HepG2 (cell line): ENCODE results near the gene SEC14L1. TPM values are rescaled to one million over a fixed set of nuclear protein-coding genes. Genes with fewer than 3 reads are reported as not detected.

ENCODE experiments used
- ELF1 ChIP-seq: sonication (generic); formaldehyde crosslinking; IDR thresholded peaks from 2 replicates; pipeline ENCODE4 v1.4.0; 2020; ENCODE audit warnings: missing genetic modification reagents
- ONECUT2 ChIP-seq: sonication (generic); formaldehyde crosslinking; IDR thresholded peaks from 2 replicates; pipeline ENCODE4 v1.4.0; 2020; ENCODE audit warnings: missing genetic modification reagents
- PCBP1 ChIP-seq: fragments of 200-400 bp; formaldehyde crosslinking; IDR thresholded peaks from 2 replicates; pipeline ENCODE4 v1.6.1; 2017; ENCODE audit warnings: mild to moderate bottlenecking, low read depth, low read length, borderline replicate concordance
- POGZ ChIP-seq: sonication (generic); formaldehyde crosslinking; IDR thresholded peaks from 2 replicates; pipeline ENCODE4 v1.4.0; 2020; ENCODE audit warnings: mild to moderate bottlenecking, missing genetic modification reagents
- RAD21 ChIP-seq: fragments of 450-650 bp; formaldehyde crosslinking; IDR thresholded peaks from 2 replicates; pipeline ENCODE4 v1.5.0; 2020; ENCODE audit warnings: mild to moderate bottlenecking
- SETDB1 ChIP-seq: sonication (generic); formaldehyde crosslinking; IDR thresholded peaks from 2 replicates; pipeline ENCODE4 v1.5.1; 2020; ENCODE audit warnings: missing genetic modification reagents, mild to moderate bottlenecking, borderline replicate concordance
- SIN3B ChIP-seq: fragments of 150-350 bp; IDR thresholded peaks from 2 replicates; pipeline ENCODE4 v1.6.1; 2014; ENCODE audit warnings: low read length
- TOE1 ChIP-seq: sonication (generic); formaldehyde crosslinking; IDR thresholded peaks from 2 replicates; pipeline ENCODE4 v1.4.0; 2020; ENCODE audit warnings: mild to moderate bottlenecking, missing genetic modification reagents
- ZMYM4 ChIP-seq: sonication (generic); formaldehyde crosslinking; IDR thresholded peaks from 2 replicates; pipeline ENCODE4 v1.8.1; 2023; ENCODE audit warnings: mild to moderate bottlenecking, missing genetic modification reagents
- ZNF337 ChIP-seq: sonication (generic); formaldehyde crosslinking; IDR thresholded peaks from 2 replicates; pipeline ENCODE4 v1.5.1; 2020; ENCODE audit warnings: missing genetic modification reagents, low read depth, mild to moderate bottlenecking, borderline replicate concordance
- ZNF547 ChIP-seq: sonication (generic); formaldehyde crosslinking; IDR thresholded peaks from 2 replicates; pipeline ENCODE4 v1.5.1; 2020; ENCODE audit warnings: mild to moderate bottlenecking, missing genetic modification reagents
- ZNF614 ChIP-seq: IDR thresholded peaks from 2 replicates; pipeline ENCODE4 v1.6.1; 2018; ENCODE audit warnings: missing biosample characterization, missing genetic modification reagents, inconsistent platforms, borderline replicate concordance
- ZNF776 ChIP-seq: sonication (generic); formaldehyde crosslinking; IDR thresholded peaks from 2 replicates; pipeline ENCODE4 v1.4.0; 2020; ENCODE audit warnings: mild to moderate bottlenecking, missing genetic modification reagents
- polyA plus RNA-seq, 8 experiments: library from polyadenylated mRNA; depleted of rRNA in 3 of 8; stranded (reverse) in 7 of 8; unstranded in 1 of 8; fragments of >200 nt; fragmentation: Illumina TruSeq in 4 of 8; extraction: Trizol in 4 of 8; gene quantifications; 2 replicates each; pipeline versions ENCODE4 v1.2.1 to v1.2.3, GENCODE V29; 2011 to 2016; ENCODE audit warnings: low read depth in 4 of 8, missing spikeins in 1 of 8, mixed read lengths in 1 of 8; ENCODE audit not compliant: insufficient read depth in 1 of 8
- total RNA-seq, 5 experiments: library from RNA; depleted of rRNA; stranded (reverse); fragments of >200 nt; fragmentation: Illumina TruSeq; extraction: Trizol; gene quantifications; 2 replicates each; pipeline ENCODE4 v1.2.3, GENCODE V29; 2016; ENCODE audit warnings: low read depth in 1 of 5
- TF ChIP-seq, protein P1 (sequence below), 2 experiments: sonication (generic) in 1 of 2; formaldehyde crosslinking in 1 of 2; IDR thresholded peaks; 2 replicates each; pipeline versions ENCODE4 v1.6.1 to v1.9.0; 2014 to 2022; ENCODE audit warnings: antibody characterized with exemption in 1 of 2, borderline replicate concordance in 1 of 2, inconsistent platforms in 1 of 2, low read depth in 1 of 2, missing genetic modification reagents in 1 of 2
- TF ChIP-seq, protein P2 (sequence below): sonication (generic); formaldehyde crosslinking; IDR thresholded peaks from 2 replicates; pipeline ENCODE4 v1.4.0; 2020; ENCODE audit warnings: missing genetic modification reagents
- TF ChIP-seq, protein P3 (sequence below), 2 experiments: sonication (generic) in 1 of 2; formaldehyde crosslinking in 1 of 2; IDR thresholded peaks; 2 replicates each; pipeline versions ENCODE4 v1.5.1 to v1.6.1; 2011 to 2020; ENCODE audit warnings: borderline replicate concordance in 1 of 2, low read depth in 1 of 2, low read length in 1 of 2, mild to moderate bottlenecking in 1 of 2, missing genetic modification reagents in 1 of 2, moderate library complexity in 1 of 2
- TF ChIP-seq, protein P4 (sequence below): conservative IDR thresholded peaks from 2 replicates; pipeline ENCODE4 v1.6.1; 2018; ENCODE audit warnings: missing genetic modification reagents

SEC14L1 gene
- total and polyA plus RNA-seq, 2 of the 13 experiments (the other 11 are each of a cell fraction or from before 2014, with no cell fraction given): 26.3 to 43.9 TPM

DNA sequence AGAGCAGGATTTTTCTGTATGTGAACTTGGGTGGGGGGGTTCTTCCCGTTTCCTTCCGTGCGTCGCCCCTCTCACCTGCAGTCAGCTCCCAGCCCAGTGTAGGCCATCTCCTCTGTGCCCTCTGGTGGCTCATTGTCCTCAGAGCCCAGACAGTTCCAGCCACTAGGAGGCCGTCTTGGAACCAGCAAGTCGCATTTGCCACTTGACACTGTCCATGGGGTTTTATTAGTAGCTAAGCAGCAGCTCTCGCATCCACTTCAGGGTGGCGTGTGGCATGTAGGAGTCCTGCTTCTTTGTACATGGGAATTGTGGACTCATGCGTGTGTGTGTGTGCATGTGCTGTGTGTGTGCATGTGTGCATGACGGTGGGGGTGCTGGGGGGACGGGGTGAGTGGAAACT lies 74.0 kb downstream of the SEC14L1 start (continued):
- TF ChIP-seq, protein P1, sequence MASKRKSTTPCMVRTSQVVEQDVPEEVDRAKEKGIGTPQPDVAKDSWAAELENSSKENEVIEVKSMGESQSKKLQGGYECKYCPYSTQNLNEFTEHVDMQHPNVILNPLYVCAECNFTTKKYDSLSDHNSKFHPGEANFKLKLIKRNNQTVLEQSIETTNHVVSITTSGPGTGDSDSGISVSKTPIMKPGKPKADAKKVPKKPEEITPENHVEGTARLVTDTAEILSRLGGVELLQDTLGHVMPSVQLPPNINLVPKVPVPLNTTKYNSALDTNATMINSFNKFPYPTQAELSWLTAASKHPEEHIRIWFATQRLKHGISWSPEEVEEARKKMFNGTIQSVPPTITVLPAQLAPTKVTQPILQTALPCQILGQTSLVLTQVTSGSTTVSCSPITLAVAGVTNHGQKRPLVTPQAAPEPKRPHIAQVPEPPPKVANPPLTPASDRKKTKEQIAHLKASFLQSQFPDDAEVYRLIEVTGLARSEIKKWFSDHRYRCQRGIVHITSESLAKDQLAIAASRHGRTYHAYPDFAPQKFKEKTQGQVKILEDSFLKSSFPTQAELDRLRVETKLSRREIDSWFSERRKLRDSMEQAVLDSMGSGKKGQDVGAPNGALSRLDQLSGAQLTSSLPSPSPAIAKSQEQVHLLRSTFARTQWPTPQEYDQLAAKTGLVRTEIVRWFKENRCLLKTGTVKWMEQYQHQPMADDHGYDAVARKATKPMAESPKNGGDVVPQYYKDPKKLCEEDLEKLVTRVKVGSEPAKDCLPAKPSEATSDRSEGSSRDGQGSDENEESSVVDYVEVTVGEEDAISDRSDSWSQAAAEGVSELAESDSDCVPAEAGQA (IDR thresholded peaks at IDR 0.05; ENCODE audit: low read depth): no peak
- TF ChIP-seq, protein P1 (CRISPR knock-in tag; IDR thresholded peaks at IDR 0.05; ENCODE audit: borderline replicate concordance): no peak
- TF ChIP-seq ZNF614 (no peak), ZMYM4 (no peak), ELF1 (no peak), ONECUT2 (CRISPR knock-in tag) (no peak), ZNF337 (no peak), ZNF776 (no peak), ZNF547 (CRISPR knock-in tag) (no peak), RAD21 (CRISPR knock-in tag) (peak; percentile 82), PCBP1 (no peak), SIN3B (no peak), TOE1 (CRISPR knock-in tag) (no peak), POGZ (no peak), SETDB1 (CRISPR knock-in tag) (no peak)
- TF ChIP-seq, protein P2, sequence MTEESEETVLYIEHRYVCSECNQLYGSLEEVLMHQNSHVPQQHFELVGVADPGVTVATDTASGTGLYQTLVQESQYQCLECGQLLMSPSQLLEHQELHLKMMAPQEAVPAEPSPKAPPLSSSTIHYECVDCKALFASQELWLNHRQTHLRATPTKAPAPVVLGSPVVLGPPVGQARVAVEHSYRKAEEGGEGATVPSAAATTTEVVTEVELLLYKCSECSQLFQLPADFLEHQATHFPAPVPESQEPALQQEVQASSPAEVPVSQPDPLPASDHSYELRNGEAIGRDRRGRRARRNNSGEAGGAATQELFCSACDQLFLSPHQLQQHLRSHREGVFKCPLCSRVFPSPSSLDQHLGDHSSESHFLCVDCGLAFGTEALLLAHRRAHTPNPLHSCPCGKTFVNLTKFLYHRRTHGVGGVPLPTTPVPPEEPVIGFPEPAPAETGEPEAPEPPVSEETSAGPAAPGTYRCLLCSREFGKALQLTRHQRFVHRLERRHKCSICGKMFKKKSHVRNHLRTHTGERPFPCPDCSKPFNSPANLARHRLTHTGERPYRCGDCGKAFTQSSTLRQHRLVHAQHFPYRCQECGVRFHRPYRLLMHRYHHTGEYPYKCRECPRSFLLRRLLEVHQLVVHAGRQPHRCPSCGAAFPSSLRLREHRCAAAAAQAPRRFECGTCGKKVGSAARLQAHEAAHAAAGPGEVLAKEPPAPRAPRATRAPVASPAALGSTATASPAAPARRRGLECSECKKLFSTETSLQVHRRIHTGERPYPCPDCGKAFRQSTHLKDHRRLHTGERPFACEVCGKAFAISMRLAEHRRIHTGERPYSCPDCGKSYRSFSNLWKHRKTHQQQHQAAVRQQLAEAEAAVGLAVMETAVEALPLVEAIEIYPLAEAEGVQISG (CRISPR knock-in tag): peak; percentile 78
- TF ChIP-seq, protein P3, sequence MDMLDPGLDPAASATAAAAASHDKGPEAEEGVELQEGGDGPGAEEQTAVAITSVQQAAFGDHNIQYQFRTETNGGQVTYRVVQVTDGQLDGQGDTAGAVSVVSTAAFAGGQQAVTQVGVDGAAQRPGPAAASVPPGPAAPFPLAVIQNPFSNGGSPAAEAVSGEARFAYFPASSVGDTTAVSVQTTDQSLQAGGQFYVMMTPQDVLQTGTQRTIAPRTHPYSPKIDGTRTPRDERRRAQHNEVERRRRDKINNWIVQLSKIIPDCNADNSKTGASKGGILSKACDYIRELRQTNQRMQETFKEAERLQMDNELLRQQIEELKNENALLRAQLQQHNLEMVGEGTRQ (IDR thresholded peaks at IDR 0.05; ENCODE audit: low read depth, low read length): no peak
- TF ChIP-seq, protein P3 (CRISPR knock-in tag; IDR thresholded peaks at IDR 0.05; ENCODE audit: borderline replicate concordance): no peak
- TF ChIP-seq, protein P4, sequence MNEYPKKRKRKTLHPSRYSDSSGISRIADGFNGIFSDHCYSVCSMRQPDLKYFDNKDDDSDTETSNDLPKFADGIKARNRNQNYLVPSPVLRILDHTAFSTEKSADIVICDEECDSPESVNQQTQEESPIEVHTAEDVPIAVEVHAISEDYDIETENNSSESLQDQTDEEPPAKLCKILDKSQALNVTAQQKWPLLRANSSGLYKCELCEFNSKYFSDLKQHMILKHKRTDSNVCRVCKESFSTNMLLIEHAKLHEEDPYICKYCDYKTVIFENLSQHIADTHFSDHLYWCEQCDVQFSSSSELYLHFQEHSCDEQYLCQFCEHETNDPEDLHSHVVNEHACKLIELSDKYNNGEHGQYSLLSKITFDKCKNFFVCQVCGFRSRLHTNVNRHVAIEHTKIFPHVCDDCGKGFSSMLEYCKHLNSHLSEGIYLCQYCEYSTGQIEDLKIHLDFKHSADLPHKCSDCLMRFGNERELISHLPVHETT (CRISPR knock-in tag): no peak
